SK-N-SH treated with all-trans-retinoic acid at 6 μM for 48 hours (cell line): ENCODE data around the gene GREB1.

Experiments used
- ATAC-seq: fragments of 200-7000 bp; cut with Tn5 transposase; 3 replicates; pipeline ENCODE4 v1.9.1; 2020; ENCODE audit warnings: mild to moderate bottlenecking, moderate library complexity
- ARNTL ChIP-seq: fragments of 450-650 bp; formaldehyde crosslinking; IDR thresholded peaks from 2 replicates; pipeline ENCODE4 v1.5.0; 2020; ENCODE audit warnings: low read depth, mild to moderate bottlenecking, moderate library complexity, borderline replicate concordance
- BACH2 ChIP-seq: fragments of 250-450 bp; sonication (Bioruptor Pico); IDR thresholded peaks from 2 replicates; pipeline ENCODE4 v1.9.0; 2021; ENCODE audit warnings: mild to moderate bottlenecking, borderline replicate concordance
- CSDC2 ChIP-seq: fragments of 250-450 bp; sonication (Bioruptor Pico); IDR thresholded peaks from 2 replicates; pipeline ENCODE4 v1.5.0; 2020; ENCODE audit warnings: mild to moderate bottlenecking, moderate library complexity
- CSRNP3 ChIP-seq: fragments of 250-450 bp; sonication (Bioruptor Pico); IDR thresholded peaks from 2 replicates; pipeline ENCODE4 v1.5.1; 2021; ENCODE audit warnings: mild to moderate bottlenecking, moderate library complexity
- ESRRG ChIP-seq: fragments of 250-450 bp; sonication (Bioruptor Pico); IDR thresholded peaks from 2 replicates; pipeline ENCODE4 v1.6.1; 2021; ENCODE audit warnings: mild to moderate bottlenecking
- GLIS3 ChIP-seq: fragments of 250-450 bp; sonication (Bioruptor Pico); IDR thresholded peaks from 2 replicates; pipeline ENCODE4 v1.5.0; 2020; ENCODE audit warnings: mild to moderate bottlenecking, moderate library complexity
- ISL1 ChIP-seq: fragments of 250-450 bp; sonication (Bioruptor Pico); IDR thresholded peaks from 2 replicates; pipeline ENCODE4 v2.1.2; 2022; ENCODE audit warnings: mild to moderate bottlenecking, moderate library complexity
- PATZ1 ChIP-seq: fragments of 250-450 bp; sonication (Bioruptor Pico); IDR thresholded peaks from 2 replicates; pipeline ENCODE4 v1.8.0; 2020; ENCODE audit warnings: mild to moderate bottlenecking, moderate library complexity, borderline replicate concordance
- POU6F1 ChIP-seq: fragments of 250-450 bp; sonication (Bioruptor Pico); IDR thresholded peaks from 2 replicates; pipeline ENCODE4 v1.8.0; 2021; ENCODE audit warnings: low read depth, mild to moderate bottlenecking, moderate library complexity, borderline replicate concordance
- PPARA ChIP-seq: fragments of 250-450 bp; sonication (Bioruptor Pico); IDR thresholded peaks from 2 replicates; pipeline ENCODE4 v1.5.0; 2020; ENCODE audit warnings: mild to moderate bottlenecking, borderline replicate concordance
- RARB ChIP-seq: fragments of 250-450 bp; sonication (Bioruptor Pico); IDR thresholded peaks from 2 replicates; pipeline ENCODE4 v1.8.0; 2021; ENCODE audit warnings: mild to moderate bottlenecking, moderate library complexity
- TCF4 ChIP-seq: fragments of 250-450 bp; sonication (Bioruptor Pico); IDR thresholded peaks from 2 replicates; pipeline ENCODE4 v1.8.0; 2021; ENCODE audit warnings: mild to moderate bottlenecking, moderate library complexity, borderline replicate concordance
- TOX ChIP-seq: fragments of 250-450 bp; sonication (Bioruptor Pico); IDR thresholded peaks from 2 replicates; pipeline ENCODE4 v1.8.0; 2021; ENCODE audit warnings: mild to moderate bottlenecking, moderate library complexity, borderline replicate concordance
- TSHZ2 ChIP-seq: fragments of 250-450 bp; sonication (Bioruptor Pico); IDR thresholded peaks from 2 replicates; pipeline ENCODE4 v1.5.0; 2020; ENCODE audit warnings: mild to moderate bottlenecking, moderate library complexity
- ZC3H10 ChIP-seq: fragments of 250-450 bp; sonication (Bioruptor Pico); IDR thresholded peaks from 2 replicates; pipeline ENCODE4 v1.5.1; 2021; ENCODE audit warnings: mild to moderate bottlenecking, moderate library complexity
- ZFP3 ChIP-seq: fragments of 250-450 bp; sonication (Bioruptor Pico); IDR thresholded peaks from 2 replicates; pipeline ENCODE4 v1.5.0; 2020; ENCODE audit warnings: mild to moderate bottlenecking, moderate library complexity
- ZFP30 ChIP-seq: fragments of 450-650 bp; formaldehyde crosslinking; IDR thresholded peaks from 2 replicates; pipeline ENCODE4 v1.5.0; 2022; ENCODE audit warnings: mild to moderate bottlenecking, moderate library complexity
- ZNF565 ChIP-seq: fragments of 450-650 bp; formaldehyde crosslinking; conservative IDR thresholded peaks from 2 replicates; pipeline ENCODE4 v1.5.0; 2020; ENCODE audit warnings: low read depth, mild to moderate bottlenecking, moderate library complexity
- ZNF70 ChIP-seq: fragments of 450-650 bp; formaldehyde crosslinking; IDR thresholded peaks from 2 replicates; pipeline ENCODE4 v1.5.0; 2020; ENCODE audit warnings: mild to moderate bottlenecking, moderate library complexity
- ZNF8 ChIP-seq: fragments of 450-650 bp; formaldehyde crosslinking; IDR thresholded peaks from 2 replicates; pipeline ENCODE4 v1.5.0; 2020; ENCODE audit warnings: mild to moderate bottlenecking, moderate library complexity

Gene GREB1

GRCh38 chr2:11515490-11515981 is 18.3 kb upstream of the GREB1 start (continued):
- no peak for TF ChIP-seq PATZ1 (CRISPR knock-in tag)

GRCh38 chr2:11516984-11517648 is 16.7 kb upstream of the GREB1 start:
- ATAC-seq: no peak
- TF ChIP-seq RARB (CRISPR knock-in tag) (no peak), TOX (CRISPR knock-in tag) (no peak), GLIS3 (CRISPR knock-in tag) (no peak), TSHZ2 (CRISPR knock-in tag) (no peak), PATZ1 (CRISPR knock-in tag) (no peak), ESRRG (CRISPR knock-in tag) (no peak)

- TF ChIP-seq ZFP30 (CRISPR knock-in tag) (no peak), ZNF565 (CRISPR knock-in tag) (no peak), ISL1 (CRISPR knock-in tag) (no peak), RARB (CRISPR knock-in tag) (no peak), PPARA (CRISPR knock-in tag) (no peak), ZNF70 (no peak), TSHZ2 (CRISPR knock-in tag) (no peak), BACH2 (CRISPR knock-in tag) (no peak), ZFP3 (CRISPR knock-in tag) (no peak), TOX (CRISPR knock-in tag) (no peak), CSDC2 (CRISPR knock-in tag) (no peak), CSRNP3 (CRISPR knock-in tag) (no peak), ZNF8 (CRISPR knock-in tag) (no peak), ESRRG (CRISPR knock-in tag) (no peak), ZC3H10 (CRISPR knock-in tag) (no peak), GLIS3 (CRISPR knock-in tag) (no peak), POU6F1 (no peak), TCF4 (CRISPR knock-in tag) (no peak), PATZ1 (CRISPR knock-in tag) (no peak), ARNTL (CRISPR knock-in tag) (no peak)
- no peak for ATAC-seq
These were observed 15.9 kb upstream of the GREB1 start for GRCh38 chr2:11517906-11518305.
